GM13977 (cell line): ENCODE results near the gene PPM1H.

Source experiments
- DNase-seq: peaks from one replicate; pipeline ENCODE4 v3.0.0; 2012; ENCODE audit warnings: low spot score
- in situ Hi-C: fragments of 300-500 bp; cut with MboI; formaldehyde crosslinking; loops from one replicate; pipeline ENCODE4 v1.12.0; 2022; ENCODE audit warnings: low sequenced_read_pairs, low pct_unique_long_range_greater_than_20kb, mixed read lengths, inconsistent platforms; ENCODE audit not compliant: unreplicated experiment
- TF ChIP-seq, protein P1 (sequence below): IDR thresholded peaks from 2 replicates; pipeline ENCODE4 v1.5.1; 2012; ENCODE audit warnings: mild to moderate bottlenecking, control low read depth; ENCODE audit not compliant: insufficient read depth; ENCODE audit errors: extremely low read depth, missing control alignments

PPM1H gene

DNA sequence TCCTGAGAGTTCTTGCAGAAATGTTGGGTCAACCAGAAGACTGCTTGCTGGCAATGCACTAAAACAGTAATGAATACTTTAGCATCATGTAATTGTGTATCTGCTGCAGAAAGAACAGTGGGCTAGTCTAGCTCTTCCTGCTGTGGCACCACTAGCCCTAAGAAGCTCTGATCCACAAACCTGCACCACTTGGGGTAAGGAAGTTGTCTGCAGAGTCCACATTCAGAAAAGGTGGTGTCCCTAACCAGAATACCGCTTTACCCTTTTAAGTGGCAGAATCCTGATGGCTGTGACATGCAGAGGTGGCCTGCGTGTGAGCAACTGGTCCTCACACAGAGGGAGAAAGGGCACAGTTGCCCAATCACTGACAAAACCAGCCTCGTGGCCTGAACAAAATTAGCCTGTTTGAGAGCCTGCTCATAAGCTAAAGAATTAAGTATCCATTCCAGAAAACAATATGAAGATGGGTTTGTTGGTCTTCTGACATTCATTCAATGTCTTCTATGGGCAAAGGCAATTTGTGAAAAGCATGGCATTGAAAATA is 165.8 kb downstream of the PPM1H start:
- TF ChIP-seq, protein P1, sequence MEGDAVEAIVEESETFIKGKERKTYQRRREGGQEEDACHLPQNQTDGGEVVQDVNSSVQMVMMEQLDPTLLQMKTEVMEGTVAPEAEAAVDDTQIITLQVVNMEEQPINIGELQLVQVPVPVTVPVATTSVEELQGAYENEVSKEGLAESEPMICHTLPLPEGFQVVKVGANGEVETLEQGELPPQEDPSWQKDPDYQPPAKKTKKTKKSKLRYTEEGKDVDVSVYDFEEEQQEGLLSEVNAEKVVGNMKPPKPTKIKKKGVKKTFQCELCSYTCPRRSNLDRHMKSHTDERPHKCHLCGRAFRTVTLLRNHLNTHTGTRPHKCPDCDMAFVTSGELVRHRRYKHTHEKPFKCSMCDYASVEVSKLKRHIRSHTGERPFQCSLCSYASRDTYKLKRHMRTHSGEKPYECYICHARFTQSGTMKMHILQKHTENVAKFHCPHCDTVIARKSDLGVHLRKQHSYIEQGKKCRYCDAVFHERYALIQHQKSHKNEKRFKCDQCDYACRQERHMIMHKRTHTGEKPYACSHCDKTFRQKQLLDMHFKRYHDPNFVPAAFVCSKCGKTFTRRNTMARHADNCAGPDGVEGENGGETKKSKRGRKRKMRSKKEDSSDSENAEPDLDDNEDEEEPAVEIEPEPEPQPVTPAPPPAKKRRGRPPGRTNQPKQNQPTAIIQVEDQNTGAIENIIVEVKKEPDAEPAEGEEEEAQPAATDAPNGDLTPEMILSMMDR, result no peak
- in situ Hi-C loops, result no loop called here
- DNase-seq, result no peak

DNA sequence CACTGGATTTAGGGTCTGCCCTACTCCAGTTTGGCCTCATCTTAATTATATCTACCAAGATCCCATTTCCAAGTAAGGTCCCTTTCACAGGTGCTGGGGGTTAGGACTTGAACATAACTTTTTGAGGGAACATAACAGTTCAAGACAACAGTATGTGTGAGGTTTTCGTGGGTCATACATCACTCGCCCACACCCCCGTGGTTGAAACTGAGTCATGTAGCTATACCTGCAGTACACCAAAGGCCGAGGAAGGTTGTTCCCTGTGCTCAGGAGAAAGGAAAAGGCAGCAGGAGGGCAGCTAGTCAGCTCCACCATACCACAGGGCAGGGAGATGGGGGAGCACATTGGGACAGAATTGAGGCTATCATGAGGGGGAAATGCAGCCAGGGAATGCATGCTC is 167.0 kb downstream of the PPM1H start:
- no peak for DNase-seq
- TF ChIP-seq, protein P1, result no peak
- in situ Hi-C loops, result no loop called here

DNA sequence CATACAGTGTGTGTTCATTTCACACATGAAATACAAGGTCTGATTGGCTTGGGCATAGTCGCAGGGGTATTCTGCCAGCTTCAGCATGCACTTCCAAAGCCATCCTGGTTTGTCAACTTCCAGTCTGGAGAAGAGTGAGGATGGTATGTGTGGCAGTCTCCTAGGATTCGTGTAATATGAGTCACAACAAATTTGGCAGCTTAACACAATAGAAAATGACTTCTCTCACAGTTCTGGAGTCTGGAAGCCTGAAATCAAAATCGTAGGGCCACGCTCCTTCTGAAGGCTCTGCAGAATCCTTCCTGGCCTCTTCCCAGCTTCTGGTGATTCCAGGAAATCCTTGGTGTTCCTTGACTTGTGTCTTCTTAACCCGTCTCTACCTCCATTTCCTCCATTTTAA is 167.5 kb downstream of the PPM1H start:
- in situ Hi-C loops, result no loop called here
- DNase-seq, result no peak
- TF ChIP-seq, protein P1, result no peak

DNA sequence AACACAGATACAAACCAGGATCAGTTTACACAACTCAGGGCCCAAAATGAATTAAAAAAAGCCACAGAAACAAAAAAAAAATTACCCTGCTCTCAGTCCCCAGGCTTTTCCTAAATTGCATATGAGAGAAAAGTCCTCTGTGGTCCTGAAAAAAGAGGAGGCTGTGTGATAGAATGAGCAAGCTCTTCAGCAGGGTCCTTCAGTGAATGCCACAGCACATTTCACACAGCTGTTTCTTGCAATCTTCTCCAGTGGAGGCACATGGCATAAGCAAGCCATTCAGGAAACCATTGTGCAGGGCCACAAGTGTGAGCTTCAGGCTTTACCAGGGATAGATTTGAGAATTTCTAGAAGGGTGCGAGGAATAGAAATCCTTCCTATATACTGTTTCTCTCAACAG is 168.5 kb downstream of the PPM1H start:
- TF ChIP-seq, protein P1, result no peak
- DNase-seq, result no peak
- in situ Hi-C loops, result no loop called here

DNA sequence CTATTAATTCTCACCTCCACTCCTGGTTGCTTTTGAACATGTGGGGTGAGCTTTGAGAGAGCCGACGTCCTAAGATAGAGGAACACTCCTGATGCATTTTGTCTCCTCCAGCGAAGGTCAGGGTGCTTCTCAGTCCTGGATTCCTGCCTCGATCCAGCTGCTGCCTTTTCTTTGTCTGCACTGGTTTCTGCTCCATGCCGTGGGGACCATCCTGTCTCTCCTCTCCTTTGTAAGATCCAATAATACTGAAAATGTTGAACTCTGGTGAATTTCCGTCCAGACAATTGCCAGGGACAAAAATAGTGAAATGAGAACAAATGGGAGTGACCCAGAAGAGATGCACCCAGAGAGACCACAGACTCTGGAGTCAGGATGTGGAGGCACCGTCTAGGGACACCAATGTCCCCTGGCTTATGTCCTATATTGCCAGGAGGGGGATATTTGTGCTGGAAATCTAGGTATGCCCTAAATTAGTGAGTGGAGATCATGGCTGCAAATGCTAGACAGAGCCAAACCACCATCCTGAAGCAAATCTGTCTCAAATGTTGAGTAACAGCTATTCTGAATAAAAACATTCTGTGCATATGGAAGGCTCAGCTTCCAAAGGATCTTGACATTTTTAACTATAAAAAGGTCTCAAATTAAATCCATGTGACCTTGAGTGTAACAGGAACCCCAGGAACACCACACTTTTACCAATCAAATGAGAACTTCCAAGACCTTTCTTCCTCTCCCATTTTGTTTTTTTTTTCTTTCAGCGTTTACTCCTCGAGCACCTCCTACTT is 170.9 kb downstream of the PPM1H start:
- no peak for DNase-seq
- in situ Hi-C loops, result no loop called here

DNA sequence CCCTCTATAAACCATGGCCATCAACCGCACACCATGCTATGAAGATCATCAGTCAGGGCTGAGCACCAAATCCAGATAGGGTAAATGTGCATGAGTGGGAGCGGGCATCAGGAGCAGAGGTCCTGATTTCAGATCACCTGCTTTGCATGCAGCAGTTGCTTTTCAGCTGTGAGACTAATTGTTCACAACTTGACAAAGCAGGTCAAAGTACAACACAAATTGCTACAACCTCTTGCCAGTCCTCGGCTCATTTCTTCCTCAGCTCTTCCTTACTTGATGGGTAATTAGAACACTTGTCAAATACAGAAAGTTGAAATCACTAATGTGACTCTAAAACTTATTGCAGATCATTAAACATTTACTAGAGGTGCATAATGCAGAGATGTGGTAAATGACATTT is 171.6 kb downstream of the PPM1H start:
- in situ Hi-C loops, result no loop called here
- TF ChIP-seq, protein P1, result no peak

More for the DNA sequence above, 170.9 kb downstream of the PPM1H start:
- TF ChIP-seq, protein P1, result no peak

More for the DNA sequence above, 171.6 kb downstream of the PPM1H start:
- no peak for DNase-seq
